Fibroblast of lung (primary cell): Measurements from ENCODE around the gene SPON2.

Experiments
- EZH2 ChIP-seq: IDR thresholded peaks from 2 replicates; pipeline ENCODE4 v1.5.1; 2012; ENCODE audit warnings: low read length, control low read depth, mild to moderate bottlenecking; ENCODE audit errors: missing control alignments
- TF ChIP-seq, protein P1 (sequence below), 2 donors: IDR thresholded peaks in 1 of 2; conservative IDR thresholded peaks in 1 of 2; 1 replicate in 1 of 2; 2 replicates in 1 of 2; pipeline ENCODE4 v1.5.1; 2011 to 2012; ENCODE audit warnings: low read length in 2 of 2, control low read depth in 1 of 2, inconsistent platforms in 1 of 2, low read depth in 1 of 2, mild to moderate bottlenecking in 1 of 2

- TF ChIP-seq, protein P1, sequence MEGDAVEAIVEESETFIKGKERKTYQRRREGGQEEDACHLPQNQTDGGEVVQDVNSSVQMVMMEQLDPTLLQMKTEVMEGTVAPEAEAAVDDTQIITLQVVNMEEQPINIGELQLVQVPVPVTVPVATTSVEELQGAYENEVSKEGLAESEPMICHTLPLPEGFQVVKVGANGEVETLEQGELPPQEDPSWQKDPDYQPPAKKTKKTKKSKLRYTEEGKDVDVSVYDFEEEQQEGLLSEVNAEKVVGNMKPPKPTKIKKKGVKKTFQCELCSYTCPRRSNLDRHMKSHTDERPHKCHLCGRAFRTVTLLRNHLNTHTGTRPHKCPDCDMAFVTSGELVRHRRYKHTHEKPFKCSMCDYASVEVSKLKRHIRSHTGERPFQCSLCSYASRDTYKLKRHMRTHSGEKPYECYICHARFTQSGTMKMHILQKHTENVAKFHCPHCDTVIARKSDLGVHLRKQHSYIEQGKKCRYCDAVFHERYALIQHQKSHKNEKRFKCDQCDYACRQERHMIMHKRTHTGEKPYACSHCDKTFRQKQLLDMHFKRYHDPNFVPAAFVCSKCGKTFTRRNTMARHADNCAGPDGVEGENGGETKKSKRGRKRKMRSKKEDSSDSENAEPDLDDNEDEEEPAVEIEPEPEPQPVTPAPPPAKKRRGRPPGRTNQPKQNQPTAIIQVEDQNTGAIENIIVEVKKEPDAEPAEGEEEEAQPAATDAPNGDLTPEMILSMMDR (conservative IDR thresholded peaks at IDR 0.05 in 1 of 2, IDR thresholded peaks at IDR 0.05 in 1 of 2; ENCODE audit: low read depth in 1 of 2, low read length in 2 of 2), result no peak
- TF ChIP-seq EZH2, result no peak
These were observed 28.1 kb upstream of the SPON2 start for GRCh38 chr4:1200425-1201035.
